ENCODE data around the gene TAC3.
A peak's percentile ranks its signal among the peaks of the same experiment; 100 is the strongest.

The TAC3 gene

GRCh38 chr12:57003395-57003794, 12.9 kb downstream of the TAC3 start:
- DNase-seq (ENCODE audit: low read depth), result no peak

GRCh38 chr12:57001448-57001906, 14.9 kb downstream of the TAC3 start:
- DNase-seq (ENCODE audit: low read depth), result peak; percentile 69

- DNase-seq (ENCODE audit: low read depth), result no peak
Measured at GRCh38 chr12:57000393-57000792, 15.9 kb downstream of the TAC3 start.

DNA sequence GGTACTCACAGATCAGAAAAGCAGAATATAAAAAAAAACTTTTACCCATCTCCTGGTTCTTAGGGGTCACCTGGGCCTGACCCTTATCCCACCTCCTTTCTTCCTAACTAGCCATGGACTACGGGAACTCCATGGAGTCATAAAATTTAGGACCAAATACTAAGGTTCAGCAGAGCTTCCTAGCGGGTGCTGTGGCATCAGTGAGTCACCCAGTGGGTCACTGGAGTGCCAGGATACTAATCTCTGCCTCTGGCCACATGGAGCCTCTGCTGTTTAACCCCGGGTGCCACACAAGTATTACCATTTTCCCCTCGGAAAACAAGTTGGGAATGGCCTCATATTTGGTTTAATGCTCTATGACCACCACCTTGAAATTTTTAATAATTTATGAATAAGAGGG, 16.9 kb downstream of the TAC3 start:
- no peak for DNase-seq (ENCODE audit: low read depth)

GRCh38 chr12:56998981-56999380, 17.3 kb downstream of the TAC3 start:
- DNase-seq (ENCODE audit: low read depth), result no peak

DNA sequence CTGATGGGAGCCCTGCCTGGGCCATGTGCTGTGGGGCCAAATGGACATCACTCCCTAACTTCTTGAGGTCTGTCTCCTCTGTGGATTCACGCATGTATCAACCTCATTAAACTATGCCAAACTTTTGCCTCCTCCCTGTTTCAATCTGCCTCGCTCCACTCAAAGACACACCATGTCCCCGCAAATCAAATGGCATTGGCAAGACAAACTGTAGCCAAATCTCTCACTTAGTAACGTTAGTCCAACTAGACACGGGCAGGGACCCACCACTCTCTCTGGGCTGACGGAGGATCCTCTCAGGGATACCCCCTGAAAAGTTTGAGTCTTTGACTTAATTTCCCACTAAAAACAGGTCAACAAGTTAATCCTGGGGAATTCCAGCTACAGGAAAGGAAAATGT, 18.0 kb downstream of the TAC3 start:
- no peak for DNase-seq (ENCODE audit: low read depth)

DNA sequence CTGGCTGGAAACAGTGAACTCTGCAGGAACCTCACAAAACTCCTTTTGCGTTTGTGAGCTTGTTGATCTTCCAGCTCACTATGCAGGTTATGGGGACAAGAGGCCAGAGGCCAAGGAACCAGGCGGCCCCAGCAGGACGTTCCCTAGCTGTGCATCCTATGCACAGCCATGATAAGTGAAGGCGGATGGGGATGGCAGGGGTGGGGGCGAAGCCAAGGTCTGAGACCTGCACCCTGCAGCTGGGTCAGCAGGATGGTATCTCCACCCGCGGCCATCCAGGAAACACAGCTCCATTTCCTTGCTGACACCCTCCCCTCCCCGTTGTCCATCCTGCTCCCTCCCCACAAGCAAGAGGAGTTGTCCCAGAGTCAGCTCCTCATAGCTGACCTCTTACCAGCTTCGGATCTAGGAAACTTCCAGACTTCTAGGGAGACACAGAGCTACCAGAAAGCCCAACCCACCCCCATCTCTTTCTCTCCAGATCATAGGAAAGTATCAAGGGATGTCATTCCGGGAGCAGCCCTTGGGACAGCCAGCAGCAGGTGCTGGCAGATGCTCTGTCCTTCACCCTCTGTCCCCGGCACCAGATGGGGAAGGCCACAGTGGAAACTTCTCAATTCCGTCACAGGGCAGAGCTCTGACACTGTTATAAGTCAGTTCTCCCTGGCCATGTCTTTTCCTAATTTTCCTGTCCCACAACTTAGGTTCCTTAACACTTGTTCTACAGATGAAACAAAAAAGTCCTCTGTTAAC, 19.4 kb downstream of the TAC3 start:
- no peak for DNase-seq (ENCODE audit: low read depth)

DNA sequence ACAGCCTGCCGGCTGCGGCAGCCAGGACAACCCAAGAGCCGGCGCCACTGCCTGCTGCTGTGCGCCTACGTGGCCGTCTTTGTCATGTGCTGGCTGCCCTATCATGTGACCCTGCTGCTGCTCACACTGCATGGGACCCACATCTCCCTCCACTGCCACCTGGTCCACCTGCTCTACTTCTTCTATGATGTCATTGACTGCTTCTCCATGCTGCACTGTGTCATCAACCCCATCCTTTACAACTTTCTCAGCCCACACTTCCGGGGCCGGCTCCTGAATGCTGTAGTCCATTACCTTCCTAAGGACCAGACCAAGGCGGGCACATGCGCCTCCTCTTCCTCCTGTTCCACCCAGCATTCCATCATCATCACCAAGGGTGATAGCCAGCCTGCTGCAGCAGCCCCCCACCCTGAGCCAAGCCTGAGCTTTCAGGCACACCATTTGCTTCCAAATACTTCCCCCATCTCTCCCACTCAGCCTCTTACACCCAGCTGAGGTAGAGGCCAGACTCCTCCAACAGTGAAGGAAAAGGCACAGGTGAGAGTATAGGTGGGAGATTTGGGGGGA, 20.3 kb downstream of the TAC3 start:
- no peak for DNase-seq (ENCODE audit: low read depth)

DNA sequence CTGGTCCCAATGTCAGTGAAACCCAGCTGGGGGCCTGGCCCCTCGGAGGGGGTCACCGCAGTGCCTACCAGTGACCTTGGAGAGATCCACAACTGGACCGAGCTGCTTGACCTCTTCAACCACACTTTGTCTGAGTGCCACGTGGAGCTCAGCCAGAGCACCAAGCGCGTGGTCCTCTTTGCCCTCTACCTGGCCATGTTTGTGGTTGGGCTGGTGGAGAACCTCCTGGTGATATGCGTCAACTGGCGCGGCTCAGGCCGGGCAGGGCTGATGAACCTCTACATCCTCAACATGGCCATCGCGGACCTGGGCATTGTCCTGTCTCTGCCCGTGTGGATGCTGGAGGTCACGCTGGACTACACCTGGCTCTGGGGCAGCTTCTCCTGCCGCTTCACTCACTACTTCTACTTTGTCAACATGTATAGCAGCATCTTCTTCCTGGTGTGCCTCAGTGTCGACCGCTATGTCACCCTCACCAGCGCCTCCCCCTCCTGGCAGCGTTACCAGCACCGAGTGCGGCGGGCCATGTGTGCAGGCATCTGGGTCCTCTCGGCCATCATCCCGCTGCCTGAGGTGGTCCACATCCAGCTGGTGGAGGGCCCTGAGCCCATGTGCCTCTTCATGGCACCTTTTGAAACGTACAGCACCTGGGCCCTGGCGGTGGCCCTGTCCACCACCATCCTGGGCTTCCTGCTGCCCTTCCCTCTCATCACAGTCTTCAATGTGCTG, 21.0 kb downstream of the TAC3 start:
- no peak for DNase-seq (ENCODE audit: low read depth)

- DNase-seq (ENCODE audit: low read depth), result no peak
Measured at GRCh38 chr12:56994231-56994746, 22.0 kb downstream of the TAC3 start.

GRCh38 chr12:56993346-56993745, 23.0 kb downstream of the TAC3 start:
- DNase-seq (ENCODE audit: low read depth), result no peak

DNA sequence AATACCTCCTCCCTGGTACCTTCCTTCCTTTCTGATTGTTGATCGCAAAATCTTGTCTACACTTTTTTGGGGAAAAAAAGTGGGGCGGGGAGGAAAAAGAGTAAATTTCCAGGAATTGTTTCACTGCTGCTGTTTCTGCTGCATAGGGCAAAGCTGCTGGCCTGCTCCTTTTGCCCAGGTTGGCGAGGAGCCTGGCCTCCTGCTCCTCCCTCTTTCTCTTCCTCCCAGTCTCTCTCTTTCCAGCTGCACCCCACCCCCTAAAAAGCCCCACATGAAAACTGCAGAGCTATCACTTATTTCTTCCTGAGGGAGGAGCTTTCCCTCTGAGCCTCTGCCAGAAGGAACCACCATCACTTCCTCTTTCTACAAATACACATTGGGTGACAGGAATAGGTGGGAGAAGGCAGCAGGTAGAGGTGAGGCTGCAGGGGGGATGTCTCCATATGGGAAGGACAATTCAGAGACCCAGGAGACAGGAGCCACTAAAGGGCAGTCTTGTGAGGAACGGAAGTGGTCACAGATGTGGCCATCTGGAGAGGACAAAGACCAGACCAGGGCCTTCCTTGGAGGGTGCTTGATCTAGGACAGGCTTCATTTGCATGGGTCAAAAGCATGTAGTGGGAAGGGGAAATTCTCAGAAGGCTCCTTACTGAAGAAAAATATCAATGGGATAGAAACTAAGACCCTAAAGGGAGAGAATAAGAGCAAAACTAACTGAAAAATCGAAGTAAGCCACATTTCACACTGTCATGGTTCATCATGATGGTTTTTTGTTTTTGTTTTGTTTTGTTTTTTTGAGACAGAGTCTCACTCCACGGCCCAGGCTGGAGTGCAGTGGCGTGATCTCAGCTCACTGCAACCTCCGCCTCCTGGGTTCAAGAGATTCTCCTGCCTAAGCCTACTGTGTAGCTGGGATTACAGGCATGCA, 24.7 kb downstream of the TAC3 start:
- no peak for DNase-seq (ENCODE audit: low read depth)

GRCh38 chr12:56990648-56991318, 25.5 kb downstream of the TAC3 start:
- no peak for DNase-seq (ENCODE audit: low read depth)

GRCh38 chr12:56989861-56990610, 26.3 kb downstream of the TAC3 start:
- no peak for DNase-seq (ENCODE audit: low read depth)

DNA sequence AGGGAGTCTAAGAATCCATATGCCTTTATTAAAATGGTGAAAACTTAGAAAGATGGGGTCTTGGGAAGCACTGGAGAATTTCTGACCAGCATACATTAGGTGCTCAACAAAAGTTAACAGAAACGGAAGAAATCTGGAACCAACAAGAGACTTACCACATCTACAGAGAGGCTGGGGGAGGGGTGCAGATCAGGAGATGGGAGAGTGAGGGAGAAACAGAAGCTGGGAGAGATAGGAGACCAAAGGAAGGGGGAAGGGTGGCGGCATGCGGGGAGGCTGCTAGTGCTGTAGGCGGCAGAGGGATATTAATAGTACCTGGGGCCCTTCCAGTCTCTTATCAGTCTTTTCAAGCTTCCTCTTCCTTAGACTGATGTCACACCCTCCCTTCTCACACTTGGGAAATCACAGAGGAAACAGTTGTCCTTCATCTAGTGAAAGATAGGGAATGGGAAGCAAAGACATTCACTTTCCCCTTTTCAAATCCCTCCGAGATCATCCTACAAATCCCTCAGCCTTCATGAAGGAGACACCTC, 28.1 kb downstream of the TAC3 start:
- peak; percentile 63 for DNase-seq (ENCODE audit: low read depth)

GRCh38 chr12:56987551-56988053, 28.7 kb downstream of the TAC3 start:
- peak; percentile 60 for DNase-seq (ENCODE audit: low read depth)

- DNase-seq (ENCODE audit: low read depth), result no peak
Measured at GRCh38 chr12:56987011-56987410, 29.3 kb downstream of the TAC3 start.

DNA sequence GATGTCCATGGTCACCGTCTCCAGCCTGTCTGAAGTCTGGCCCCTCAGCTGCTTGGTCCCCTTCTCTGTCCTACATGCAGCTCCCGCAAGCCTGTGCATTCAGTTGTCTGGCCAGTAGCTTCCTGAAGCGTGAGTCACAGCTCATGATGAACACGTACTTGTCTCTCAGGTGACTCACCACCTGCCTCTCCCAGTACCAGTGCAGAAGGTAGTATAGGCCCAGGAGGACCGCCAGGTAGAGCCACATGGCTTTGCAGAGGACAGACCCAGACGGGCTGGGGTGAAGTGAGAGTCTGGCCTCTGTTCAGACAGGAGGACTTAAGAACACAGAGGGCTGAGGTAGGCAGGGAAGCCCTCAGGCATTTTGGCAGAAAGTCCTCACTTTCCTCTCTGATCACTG, 30.6 kb downstream of the TAC3 start:
- peak; percentile 54 for DNase-seq (ENCODE audit: low read depth)

GRCh38 chr12:56983386-56983785, 32.9 kb downstream of the TAC3 start:
- no peak for DNase-seq (ENCODE audit: low read depth)
